ENCODE results near the gene CAPZB.
"Not testable (repeated sequence)": the region's sequence is repeated elsewhere in the genome, so short reads cannot be mapped to it uniquely, and the experiment has no call there.

Gene CAPZB

GRCh38 chr1:19515201-19515600 lies 29.9 kb upstream of the CAPZB start:
- H3K4me1 ChIP-seq (ENCODE audit: insufficient read depth, low read length) = no peaks in the 10 kb centered on the region
- H3K9me3 ChIP-seq (ENCODE audit: insufficient read depth, low read depth, low read length) = no peaks in the 10 kb centered on the region
- H3K27ac ChIP-seq (ENCODE audit: low read length) = no peak overlapping the region

DNA sequence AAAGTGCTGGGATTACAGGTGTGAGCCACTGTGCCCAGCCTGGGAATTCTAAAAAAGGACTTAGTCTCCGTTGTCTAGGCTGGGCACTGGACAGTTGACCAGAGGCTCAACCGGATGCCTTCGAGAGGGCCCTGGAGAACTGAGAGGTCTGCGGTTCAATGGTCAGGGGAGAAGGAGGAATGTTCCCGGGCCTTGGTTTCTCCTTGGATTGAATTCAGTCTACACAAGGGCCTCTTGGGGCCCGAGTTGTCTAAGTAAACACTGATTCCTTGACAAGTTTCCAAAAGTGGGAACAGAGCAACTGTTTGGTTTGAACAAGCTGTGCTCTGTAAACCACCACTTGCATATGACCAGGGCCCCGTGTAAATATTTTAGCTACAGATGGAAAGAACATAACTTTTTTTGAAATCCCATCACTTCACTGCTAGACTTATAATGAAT lies 29.1 kb upstream of the CAPZB start:
- H3K27ac ChIP-seq (ENCODE audit: low read length) = no peak overlapping the region
- H3K9me3 ChIP-seq (ENCODE audit: insufficient read depth, low read depth, low read length) = no peaks in the 10 kb centered on the region
- H3K4me3 ChIP-seq (ENCODE audit: low read length) = no peak overlapping the region
- H3K27me3 ChIP-seq (ENCODE audit: insufficient read depth, low read length) = no peaks in the 10 kb centered on the region
- no peak overlapping the region for H3K9ac ChIP-seq (ENCODE audit: low read depth, low read length)
- H3K36me3 ChIP-seq (ENCODE audit: insufficient read depth, low read depth, low read length) = no peaks in the 10 kb centered on the region
- H3K4me1 ChIP-seq (ENCODE audit: insufficient read depth, low read length) = no peaks in the 10 kb centered on the region

More at GRCh38 chr1:19515201-19515600, 29.9 kb upstream of the CAPZB start:
- no peaks in the 10 kb centered on the region for H3K27me3 ChIP-seq (ENCODE audit: insufficient read depth, low read length)
- H3K4me3 ChIP-seq (ENCODE audit: low read length) = no peak overlapping the region
- no peak overlapping the region for H3K9ac ChIP-seq (ENCODE audit: low read depth, low read length)
- H3K36me3 ChIP-seq (ENCODE audit: insufficient read depth, low read depth, low read length) = no peaks in the 10 kb centered on the region

DNA sequence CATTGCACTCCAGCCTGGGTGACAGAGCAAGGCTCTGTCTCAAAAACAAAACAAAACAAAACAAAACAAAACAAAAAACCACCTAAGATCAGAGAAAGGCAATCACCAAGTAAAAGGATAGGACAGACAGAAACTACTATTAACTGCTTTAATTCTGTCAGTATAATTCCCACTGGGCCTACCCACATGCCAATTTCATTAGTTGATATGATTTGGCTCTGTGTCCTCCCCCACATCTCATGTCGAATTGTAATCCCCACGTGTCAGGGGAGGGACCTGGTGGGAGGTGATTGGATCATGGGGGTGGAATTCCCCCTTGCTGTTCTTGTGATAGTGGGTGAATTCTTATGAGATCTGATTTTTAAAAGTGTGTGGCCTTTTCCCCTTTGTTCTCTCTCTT lies 27.2 kb upstream of the CAPZB start:
- Histone ChIP-seq H3K9ac (ENCODE audit: low read depth, low read length) (no peak overlapping the region), H3K27ac (ENCODE audit: low read length) (no peak overlapping the region), H3K4me1 (ENCODE audit: insufficient read depth, low read length) (no peaks in the 10 kb centered on the region), H3K4me3 (ENCODE audit: low read length) (no peak overlapping the region), H3K9me3 (ENCODE audit: insufficient read depth, low read depth, low read length) (no peaks in the 10 kb centered on the region), H3K27me3 (ENCODE audit: insufficient read depth, low read length) (no peaks in the 10 kb centered on the region), H3K36me3 (ENCODE audit: insufficient read depth, low read depth, low read length) (no peaks in the 10 kb centered on the region)

DNA sequence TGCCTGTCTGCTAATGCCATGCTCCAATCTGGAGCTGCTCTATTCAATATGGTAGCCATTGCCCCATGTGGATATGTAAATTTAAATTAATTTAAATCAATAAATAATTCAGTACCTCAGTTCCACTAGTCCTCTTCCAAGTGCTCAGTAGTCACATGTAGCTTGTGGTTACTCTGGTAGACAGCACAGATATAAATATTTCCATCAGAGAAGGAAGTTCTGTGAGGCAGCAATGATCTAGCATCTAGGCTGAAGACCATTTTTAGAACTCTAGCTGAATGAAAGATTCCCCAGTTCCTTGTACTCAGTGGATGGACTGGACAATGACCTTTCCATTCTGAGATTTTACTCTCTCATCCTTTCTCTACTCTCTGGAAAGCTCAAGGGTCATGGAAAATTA lies 25.8 kb upstream of the CAPZB start:
- H3K36me3 ChIP-seq (ENCODE audit: insufficient read depth, low read depth, low read length) = no peaks in the 10 kb centered on the region
- no peaks in the 10 kb centered on the region for H3K9me3 ChIP-seq (ENCODE audit: insufficient read depth, low read depth, low read length)
- H3K9ac ChIP-seq (ENCODE audit: low read depth, low read length) = no peak overlapping the region
- no peaks in the 10 kb centered on the region for H3K27me3 ChIP-seq (ENCODE audit: insufficient read depth, low read length)
- no peak overlapping the region for H3K4me3 ChIP-seq (ENCODE audit: low read length)
- no peaks in the 10 kb centered on the region for H3K4me1 ChIP-seq (ENCODE audit: insufficient read depth, low read length)
- H3K27ac ChIP-seq (ENCODE audit: low read length) = no peak overlapping the region

DNA sequence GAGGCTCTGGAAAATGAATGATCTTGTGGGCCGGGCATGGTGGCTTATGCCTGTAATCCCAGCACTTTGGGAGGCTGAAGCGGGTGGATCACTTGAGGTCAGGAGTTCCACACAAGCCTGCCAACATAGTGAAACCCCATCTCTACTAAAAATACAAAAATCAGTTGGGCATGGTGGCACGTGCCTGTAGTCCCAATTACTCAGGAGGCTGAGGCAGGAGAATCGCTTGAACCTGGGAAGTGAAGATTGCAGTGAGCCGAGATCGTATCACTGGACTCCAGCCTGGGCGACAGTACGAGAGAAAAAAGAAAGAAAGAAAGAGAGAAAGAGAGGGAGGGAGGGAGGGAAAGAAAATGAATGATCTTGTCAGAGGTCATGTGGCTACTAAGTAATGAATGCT lies 24.3 kb upstream of the CAPZB start:
- not testable (repeated sequence) for H3K9ac ChIP-seq (ENCODE audit: low read depth, low read length); H3K9me3 ChIP-seq (ENCODE audit: insufficient read depth, low read depth, low read length); H3K4me3 ChIP-seq (ENCODE audit: low read length); H3K4me1 ChIP-seq (ENCODE audit: insufficient read depth, low read length); H3K36me3 ChIP-seq (ENCODE audit: insufficient read depth, low read depth, low read length); H3K27ac ChIP-seq (ENCODE audit: low read length); H3K27me3 ChIP-seq (ENCODE audit: insufficient read depth, low read length)

DNA sequence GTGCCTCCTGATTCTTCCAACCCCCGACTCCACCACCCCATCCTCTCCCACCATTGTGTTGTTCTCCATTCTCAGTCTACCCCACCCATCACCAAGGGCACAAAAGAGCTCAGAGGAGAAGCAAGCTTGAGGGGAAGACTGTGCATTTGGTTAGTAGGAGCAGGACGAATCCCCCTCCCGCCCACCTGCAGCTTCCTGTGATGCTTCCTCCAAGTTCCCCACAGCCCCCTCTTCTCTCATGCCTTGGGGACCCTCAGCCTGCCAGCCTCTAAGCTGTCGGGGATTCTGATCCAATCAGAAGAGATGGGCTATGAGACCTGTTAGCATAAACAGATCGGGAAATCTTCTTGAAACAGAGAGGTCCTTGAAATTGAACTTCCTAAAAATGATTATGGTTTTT lies 22.2 kb upstream of the CAPZB start:
- Histone ChIP-seq H3K27ac (ENCODE audit: low read length) (no peak overlapping the region), H3K36me3 (ENCODE audit: insufficient read depth, low read depth, low read length) (no peaks in the 10 kb centered on the region), H3K4me3 (ENCODE audit: low read length) (no peak overlapping the region), H3K4me1 (ENCODE audit: insufficient read depth, low read length) (no peaks in the 10 kb centered on the region), H3K27me3 (ENCODE audit: insufficient read depth, low read length) (no peaks in the 10 kb centered on the region), H3K9me3 (ENCODE audit: insufficient read depth, low read depth, low read length) (no peaks in the 10 kb centered on the region), H3K9ac (ENCODE audit: low read depth, low read length) (no peak overlapping the region)

DNA sequence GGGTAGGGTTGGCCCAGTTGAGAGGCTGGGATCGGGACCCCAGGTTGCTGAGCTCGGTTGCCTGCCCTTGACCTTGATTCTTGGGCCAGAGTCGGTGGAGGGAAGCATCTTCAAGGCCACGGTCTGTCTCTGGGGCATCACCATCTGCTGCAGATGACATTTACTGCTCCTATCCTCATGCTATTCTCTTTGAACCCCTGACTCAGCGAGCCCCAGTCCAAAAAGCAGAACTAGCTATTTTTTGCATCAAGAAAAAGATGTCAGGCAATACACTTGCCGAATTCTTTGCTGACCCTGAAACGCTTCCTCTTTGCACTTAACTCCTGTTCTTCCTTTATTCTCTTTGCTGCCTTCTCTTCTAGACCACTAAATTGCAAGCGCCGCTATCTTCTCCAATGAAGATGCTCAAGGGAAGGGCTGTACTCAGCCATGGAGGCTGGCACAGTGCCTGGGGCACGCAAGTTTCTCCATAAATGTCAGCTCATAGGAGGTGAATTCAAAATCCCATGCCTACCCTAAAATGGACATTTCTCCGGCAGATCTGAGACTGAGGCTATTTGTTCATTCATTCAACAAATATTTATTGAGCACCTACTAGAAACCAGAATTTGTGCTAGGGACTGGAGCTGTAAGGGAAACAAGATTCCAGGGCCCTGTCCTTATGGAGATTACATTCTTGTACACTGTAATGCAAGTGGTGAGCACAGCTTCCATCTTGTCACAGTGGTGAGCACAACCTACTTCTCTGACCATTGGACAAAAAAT lies 20.5 kb upstream of the CAPZB start:
- H3K27ac ChIP-seq (ENCODE audit: low read length) = no peak overlapping the region
- no peak overlapping the region for H3K9ac ChIP-seq (ENCODE audit: low read depth, low read length)

GRCh38 chr1:19504796-19505692 lies 19.7 kb upstream of the CAPZB start:
- Histone ChIP-seq H3K27ac (ENCODE audit: low read length) (no peak overlapping the region), H3K9me3 (ENCODE audit: insufficient read depth, low read depth, low read length) (no peaks in the 10 kb centered on the region), H3K36me3 (ENCODE audit: insufficient read depth, low read depth, low read length) (no peaks in the 10 kb centered on the region), H3K27me3 (ENCODE audit: insufficient read depth, low read length) (no peaks in the 10 kb centered on the region), H3K9ac (ENCODE audit: low read depth, low read length) (no peak overlapping the region), H3K4me3 (ENCODE audit: low read length) (no peak overlapping the region), H3K4me1 (ENCODE audit: insufficient read depth, low read length) (no peaks in the 10 kb centered on the region)

More for the DNA sequence above, 20.5 kb upstream of the CAPZB start:
- H3K36me3 ChIP-seq (ENCODE audit: insufficient read depth, low read depth, low read length) = no peaks in the 10 kb centered on the region
- no peaks in the 10 kb centered on the region for H3K9me3 ChIP-seq (ENCODE audit: insufficient read depth, low read depth, low read length)
- H3K4me1 ChIP-seq (ENCODE audit: insufficient read depth, low read length) = no peaks in the 10 kb centered on the region
- no peak overlapping the region for H3K4me3 ChIP-seq (ENCODE audit: low read length)
- H3K27me3 ChIP-seq (ENCODE audit: insufficient read depth, low read length) = no peaks in the 10 kb centered on the region

GRCh38 chr1:19502284-19502683 lies 16.9 kb upstream of the CAPZB start:
- not testable (repeated sequence) for H3K27me3 ChIP-seq (ENCODE audit: insufficient read depth, low read length); H3K36me3 ChIP-seq (ENCODE audit: insufficient read depth, low read depth, low read length); H3K9ac ChIP-seq (ENCODE audit: low read depth, low read length); H3K27ac ChIP-seq (ENCODE audit: low read length); H3K4me3 ChIP-seq (ENCODE audit: low read length); H3K9me3 ChIP-seq (ENCODE audit: insufficient read depth, low read depth, low read length); H3K4me1 ChIP-seq (ENCODE audit: insufficient read depth, low read length)

- H3K27me3 ChIP-seq (ENCODE audit: insufficient read depth, low read length); H3K4me3 ChIP-seq (ENCODE audit: low read length); H3K4me1 ChIP-seq (ENCODE audit: insufficient read depth, low read length); H3K9me3 ChIP-seq (ENCODE audit: insufficient read depth, low read depth, low read length); H3K36me3 ChIP-seq (ENCODE audit: insufficient read depth, low read depth, low read length); H3K9ac ChIP-seq (ENCODE audit: low read depth, low read length); H3K27ac ChIP-seq (ENCODE audit: low read length): not testable (repeated sequence)
Observed at GRCh38 chr1:19499887-19500286, 14.5 kb upstream of the CAPZB start.

DNA sequence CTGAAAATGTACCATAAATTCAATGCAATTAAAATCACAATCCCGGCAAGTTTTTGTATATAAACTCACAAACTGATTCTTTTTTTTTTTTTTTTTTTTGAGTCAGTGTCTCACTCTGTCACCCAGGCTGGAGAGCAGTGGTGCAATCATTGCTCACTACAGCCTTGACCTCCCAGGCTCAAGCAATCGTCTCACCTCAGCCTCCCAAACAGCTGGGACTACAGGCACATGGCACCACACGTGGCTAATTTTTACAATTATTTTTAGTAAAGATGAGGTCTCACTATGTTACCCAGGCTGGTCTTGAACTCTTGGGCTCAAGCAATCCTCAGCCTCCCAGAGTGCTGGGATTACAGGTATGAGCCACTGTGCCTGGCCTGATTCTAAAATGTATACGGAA lies 12.1 kb upstream of the CAPZB start:
- not testable (repeated sequence) for H3K4me1 ChIP-seq (ENCODE audit: insufficient read depth, low read length); H3K9me3 ChIP-seq (ENCODE audit: insufficient read depth, low read depth, low read length); H3K27ac ChIP-seq (ENCODE audit: low read length); H3K9ac ChIP-seq (ENCODE audit: low read depth, low read length); H3K36me3 ChIP-seq (ENCODE audit: insufficient read depth, low read depth, low read length); H3K27me3 ChIP-seq (ENCODE audit: insufficient read depth, low read length); H3K4me3 ChIP-seq (ENCODE audit: low read length)

DNA sequence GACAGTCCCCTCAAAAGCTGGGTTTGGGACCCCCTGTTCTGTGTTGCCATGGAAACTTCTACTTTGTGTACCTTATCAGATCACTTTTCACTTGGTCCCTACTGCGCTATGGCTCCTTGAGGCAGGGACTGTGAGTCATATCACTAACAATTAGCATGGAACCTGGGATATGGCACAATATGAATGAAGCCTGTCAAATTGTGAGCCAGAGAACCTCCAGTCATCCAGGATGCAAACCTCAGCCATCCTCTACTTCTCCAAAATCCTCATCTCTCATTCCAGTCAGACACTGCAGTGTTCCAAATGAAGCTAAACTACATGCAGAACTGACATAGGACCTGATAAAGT lies 11.2 kb upstream of the CAPZB start:
- Histone ChIP-seq H3K27ac (ENCODE audit: low read length) (no peak overlapping the region), H3K4me1 (ENCODE audit: insufficient read depth, low read length) (no peaks in the 10 kb centered on the region), H3K36me3 (ENCODE audit: insufficient read depth, low read depth, low read length) (no peaks in the 10 kb centered on the region), H3K4me3 (ENCODE audit: low read length) (no peak overlapping the region), H3K9me3 (ENCODE audit: insufficient read depth, low read depth, low read length) (no peaks in the 10 kb centered on the region), H3K9ac (ENCODE audit: low read depth, low read length) (no peak overlapping the region), H3K27me3 (ENCODE audit: insufficient read depth, low read length) (no peaks in the 10 kb centered on the region)

All from iPS-20b (cell line).